Suprapubic skin (tissue), 4 donors: ENCODE results near the gene COMMD9. TPM values are rescaled to one million over a fixed set of nuclear protein-coding genes. Genes with fewer than 3 reads are reported as not detected.

Source experiments
- DNase-seq, 2 donors: peaks; one replicate each; pipeline ENCODE4 v3.0.0-alpha.2; 2019; ENCODE audit warnings: low spot score in 2 of 2
- H3K27ac ChIP-seq: fragments of 200-600 bp; sonication (generic); one replicate; pipeline ENCODE4 v1.5.1; 2019
- H3K27me3 ChIP-seq: fragments of 200-600 bp; sonication (generic); one replicate; pipeline ENCODE4 v1.5.1; 2019
- H3K36me3 ChIP-seq: fragments of 200-600 bp; sonication (generic); one replicate; pipeline ENCODE4 v1.5.1; 2019
- H3K4me1 ChIP-seq: fragments of 200-600 bp; sonication (generic); one replicate; pipeline ENCODE4 v1.5.1; 2019
- H3K4me3 ChIP-seq: fragments of 200-600 bp; sonication (generic); one replicate; pipeline ENCODE4 v1.5.1; 2019; ENCODE audit warnings: mild to moderate bottlenecking
- H3K9me3 ChIP-seq: fragments of 200-600 bp; sonication (generic); one replicate; pipeline ENCODE4 v1.5.1; 2019
- EP300 ChIP-seq: sonication (generic); formaldehyde crosslinking; IDR thresholded peaks from one replicate; pipeline ENCODE4 v1.6.1; 2017; ENCODE audit warnings: antibody characterized with exemption
- POLR2A ChIP-seq, 2 donors: fragments of 450-650 bp; IDR thresholded peaks; one replicate each; pipeline ENCODE4 v1.6.1; 2017; ENCODE audit warnings: antibody characterized with exemption in 2 of 2, mild to moderate bottlenecking in 2 of 2, moderate library complexity in 2 of 2
- POLR2AphosphoS5 ChIP-seq, 3 donors: sonication (generic); formaldehyde crosslinking; IDR thresholded peaks; one replicate each; pipeline ENCODE4 v1.6.1; 2017; ENCODE audit warnings: antibody characterized with exemption in 3 of 3
- WGBS: methylation state at CpG from one replicate; pipeline ENCODE4 v1.1.5; 2018; 5-methylcytosine and 5-hydroxymethylcytosine counted together
- total RNA-seq, 4 donors: library from RNA; depleted of rRNA; stranded (reverse); fragments of >200 nt; gene quantifications; one replicate each; pipeline ENCODE4 v1.1.0, GENCODE V29; 2016
- TF ChIP-seq, protein P1 (sequence below), 2 donors: fragments of 200-600 bp in 1 of 2; fragments of 450-650 bp in 1 of 2; sonication (generic) in 1 of 2; IDR thresholded peaks; one replicate each; pipeline ENCODE4 v1.5.1; 2016 to 2019; ENCODE audit warnings: antibody characterized with exemption in 2 of 2, mild to moderate bottlenecking in 1 of 2, moderate library complexity in 1 of 2

COMMD9 gene
- total RNA-seq, 4 donors from 2014 or later, result 40.1 to 55.0 (median 46.6) TPM

DNA sequence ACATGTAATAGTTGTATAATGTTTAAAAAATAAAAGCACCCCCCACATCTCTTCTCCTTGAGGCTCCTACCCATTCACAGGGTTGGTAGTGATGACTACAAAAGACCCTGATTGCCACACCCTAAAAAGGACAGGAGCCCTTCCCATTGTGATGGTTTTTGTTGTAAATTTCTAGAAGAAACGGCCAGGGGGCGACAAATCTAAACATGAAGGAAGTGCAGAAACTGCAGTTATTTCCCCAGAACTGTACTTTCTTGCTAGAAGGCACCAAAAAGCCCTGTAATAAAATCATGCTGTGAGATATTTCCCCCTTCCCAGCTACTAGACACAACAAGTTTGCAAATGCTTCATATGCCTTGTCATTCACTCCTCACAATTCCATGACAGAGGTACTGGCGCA is 17.7 kb upstream of the COMMD9 start:
- Histone ChIP-seq H3K4me1 (no peaks in the 10 kb centered on the region), H3K36me3 (no peaks in the 10 kb centered on the region), H3K4me3 (no peak overlapping the region), H3K27me3 (no peaks in the 10 kb centered on the region), H3K9me3 (no peaks in the 10 kb centered on the region), H3K27ac (no peak overlapping the region)
- DNase-seq, result no peak
- no peak for TF ChIP-seq POLR2AphosphoS5 (IDR thresholded peaks at IDR 0.05)
- TF ChIP-seq POLR2A (IDR thresholded peaks at IDR 0.05), result no peak
- TF ChIP-seq, protein P1, sequence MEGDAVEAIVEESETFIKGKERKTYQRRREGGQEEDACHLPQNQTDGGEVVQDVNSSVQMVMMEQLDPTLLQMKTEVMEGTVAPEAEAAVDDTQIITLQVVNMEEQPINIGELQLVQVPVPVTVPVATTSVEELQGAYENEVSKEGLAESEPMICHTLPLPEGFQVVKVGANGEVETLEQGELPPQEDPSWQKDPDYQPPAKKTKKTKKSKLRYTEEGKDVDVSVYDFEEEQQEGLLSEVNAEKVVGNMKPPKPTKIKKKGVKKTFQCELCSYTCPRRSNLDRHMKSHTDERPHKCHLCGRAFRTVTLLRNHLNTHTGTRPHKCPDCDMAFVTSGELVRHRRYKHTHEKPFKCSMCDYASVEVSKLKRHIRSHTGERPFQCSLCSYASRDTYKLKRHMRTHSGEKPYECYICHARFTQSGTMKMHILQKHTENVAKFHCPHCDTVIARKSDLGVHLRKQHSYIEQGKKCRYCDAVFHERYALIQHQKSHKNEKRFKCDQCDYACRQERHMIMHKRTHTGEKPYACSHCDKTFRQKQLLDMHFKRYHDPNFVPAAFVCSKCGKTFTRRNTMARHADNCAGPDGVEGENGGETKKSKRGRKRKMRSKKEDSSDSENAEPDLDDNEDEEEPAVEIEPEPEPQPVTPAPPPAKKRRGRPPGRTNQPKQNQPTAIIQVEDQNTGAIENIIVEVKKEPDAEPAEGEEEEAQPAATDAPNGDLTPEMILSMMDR (IDR thresholded peaks at IDR 0.05), result no peak
- no peak for TF ChIP-seq EP300
- WGBS, result 48% methylated on average over 3 of the region's 3 CpGs

DNA sequence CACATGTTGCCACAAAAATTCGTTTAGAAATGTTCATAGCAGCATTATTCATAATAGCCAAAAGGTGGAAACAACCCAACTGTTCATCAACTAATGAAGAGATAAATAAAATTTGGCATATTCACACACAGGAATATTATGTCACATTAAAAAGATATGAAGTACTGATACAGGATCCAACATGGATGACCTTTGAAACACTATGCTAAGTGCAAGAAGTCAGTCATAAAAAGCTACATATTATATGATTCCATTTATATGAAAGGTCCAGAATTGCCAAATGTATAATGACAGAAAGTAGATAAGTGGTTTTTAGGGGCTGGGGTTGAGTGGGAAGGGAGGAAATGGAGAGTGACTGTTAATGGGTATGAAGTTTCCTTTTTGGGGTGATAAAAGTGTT is 15.8 kb upstream of the COMMD9 start:
- Histone ChIP-seq H3K4me3 (no peak overlapping the region), H3K36me3 (no peaks in the 10 kb centered on the region), H3K27me3 (no peaks in the 10 kb centered on the region), H3K9me3 (no peaks in the 10 kb centered on the region), H3K27ac (no peak overlapping the region), H3K4me1 (peaks cover 5% of the 10 kb centered on the region)
- 33% methylated on average over 1 of the region's 1 CpG for WGBS
- DNase-seq, result no peak
- TF ChIP-seq, protein P1 (IDR thresholded peaks at IDR 0.05), result no peak

DNA sequence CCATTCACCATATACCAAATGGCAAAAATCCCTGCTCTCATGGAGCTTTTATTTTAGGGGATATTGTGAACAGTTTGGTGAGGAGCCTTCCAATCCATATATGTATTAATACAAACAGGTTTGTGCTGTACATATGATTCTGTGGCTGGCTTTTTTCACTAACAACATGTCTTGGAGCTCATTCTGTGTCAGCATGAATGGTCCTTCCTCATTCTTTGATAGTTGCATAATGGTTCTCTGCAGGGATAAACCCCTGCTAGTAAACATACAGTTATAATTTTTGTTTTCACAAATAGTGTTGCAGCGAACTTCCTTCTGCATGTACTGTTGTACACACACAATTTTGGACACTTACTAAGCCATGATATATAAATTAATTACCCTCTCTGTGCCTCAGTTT is 15.1 kb upstream of the COMMD9 start:
- Histone ChIP-seq H3K9me3 (no peaks in the 10 kb centered on the region), H3K36me3 (no peaks in the 10 kb centered on the region), H3K27me3 (no peaks in the 10 kb centered on the region), H3K4me3 (no peak overlapping the region), H3K27ac (no peak overlapping the region), H3K4me1 (peaks cover 5% of the 10 kb centered on the region)
- TF ChIP-seq, protein P1 (IDR thresholded peaks at IDR 0.05), result no peak
- TF ChIP-seq POLR2AphosphoS5 (IDR thresholded peaks at IDR 0.05), result no peak
- WGBS, result 59% methylated on average over 1 of the region's 1 CpG
- DNase-seq, result no peak

DNA sequence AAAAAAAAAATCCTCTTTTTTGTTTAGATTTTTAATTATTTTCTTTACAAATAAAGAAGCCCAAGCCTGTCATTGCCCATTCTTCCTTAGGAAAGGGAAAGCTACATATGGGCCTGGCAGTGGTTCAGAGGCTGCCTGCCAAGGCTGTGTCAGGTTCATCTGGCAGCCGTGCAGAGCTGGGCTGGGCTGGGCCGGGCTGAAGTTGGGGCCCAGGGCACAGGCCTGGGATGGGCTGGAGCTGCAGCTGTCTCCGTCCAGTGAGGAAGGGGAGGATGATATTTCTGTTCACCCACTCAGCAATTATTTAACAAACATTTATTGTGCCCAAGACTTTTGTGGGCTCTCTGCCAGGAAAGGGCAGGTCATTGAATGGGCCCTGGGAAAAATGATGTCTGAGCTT is 11.4 kb upstream of the COMMD9 start:
- 35% methylated on average over 3 of the region's 3 CpGs for WGBS
- Histone ChIP-seq H3K4me1 (peaks cover 5% of the 10 kb centered on the region), H3K9me3 (no peaks in the 10 kb centered on the region), H3K27me3 (no peaks in the 10 kb centered on the region), H3K4me3 (no peak overlapping the region), H3K36me3 (no peaks in the 10 kb centered on the region), H3K27ac (no peak overlapping the region)
- DNase-seq, result no peak
- TF ChIP-seq POLR2A (IDR thresholded peaks at IDR 0.05), result no peak
- TF ChIP-seq, protein P1 (IDR thresholded peaks at IDR 0.05), result no peak
- no peak for TF ChIP-seq POLR2AphosphoS5 (IDR thresholded peaks at IDR 0.05)
- no peak for TF ChIP-seq EP300

DNA sequence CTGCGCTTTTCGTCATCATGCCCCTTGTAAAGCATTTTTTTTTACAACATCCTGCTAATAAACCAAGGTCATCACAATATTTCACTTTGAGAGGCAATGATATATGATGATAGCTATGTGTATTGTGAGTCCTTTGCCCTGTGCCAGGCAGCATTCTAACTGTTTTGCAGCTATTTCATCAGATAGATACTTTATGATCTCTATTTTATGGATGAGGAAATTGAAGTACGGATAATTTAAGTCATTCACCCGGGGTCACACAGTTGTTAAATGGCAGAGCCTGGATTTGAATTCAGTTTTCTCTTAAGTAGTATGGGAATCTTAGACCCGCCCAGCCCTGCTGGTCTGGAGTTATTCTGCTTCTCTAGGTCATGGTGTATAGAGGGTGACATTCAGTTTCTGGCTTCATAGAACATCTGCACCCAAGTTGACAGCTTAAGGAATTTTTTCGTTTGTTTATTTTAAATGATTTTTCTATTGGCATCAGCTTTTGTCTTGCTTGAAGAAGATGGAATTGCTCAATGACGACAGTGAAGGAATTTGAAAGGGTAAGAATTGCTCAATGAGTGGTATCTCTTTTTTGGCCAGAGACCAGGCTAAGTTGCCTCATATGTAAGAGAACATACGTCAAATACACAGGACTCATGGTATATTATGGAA is 7.8 kb upstream of the COMMD9 start:
- no peak overlapping the region for H3K4me3 ChIP-seq
- WGBS, result 72% methylated on average over 8 of the region's 8 CpGs
- no peaks in the 10 kb centered on the region for H3K27me3 ChIP-seq
- DNase-seq, result no peak
- no peak overlapping the region for H3K27ac ChIP-seq
- H3K36me3 ChIP-seq, result no peaks in the 10 kb centered on the region
- H3K9me3 ChIP-seq, result no peaks in the 10 kb centered on the region
- H3K4me1 ChIP-seq, result peaks cover 5% of the 10 kb centered on the region
- TF ChIP-seq EP300 (no peak), POLR2A (IDR thresholded peaks at IDR 0.05) (no peak), POLR2AphosphoS5 (IDR thresholded peaks at IDR 0.05) (no peak)
- TF ChIP-seq, protein P1 (IDR thresholded peaks at IDR 0.05), result no peak
